Stimulated activated CD8-positive, alpha-beta memory T cell treated with anti-CD3 and anti-CD28 coated beads, Interleukin-12 subunit alpha, Interleukin-12 subunit beta, amount 100 ng/mL, for 24 hours (primary cell): ENCODE measurements around the gene GAREM2.

ENCODE experiments used
- DNase-seq: peaks from one replicate; pipeline ENCODE4 v3.0.0-alpha.2; 2020; ENCODE audit errors: extremely low read depth

GAREM2 gene

GRCh38 chr2:26237868-26238267, 65.0 kb downstream of the GAREM2 start:
- no peak for DNase-seq

DNA sequence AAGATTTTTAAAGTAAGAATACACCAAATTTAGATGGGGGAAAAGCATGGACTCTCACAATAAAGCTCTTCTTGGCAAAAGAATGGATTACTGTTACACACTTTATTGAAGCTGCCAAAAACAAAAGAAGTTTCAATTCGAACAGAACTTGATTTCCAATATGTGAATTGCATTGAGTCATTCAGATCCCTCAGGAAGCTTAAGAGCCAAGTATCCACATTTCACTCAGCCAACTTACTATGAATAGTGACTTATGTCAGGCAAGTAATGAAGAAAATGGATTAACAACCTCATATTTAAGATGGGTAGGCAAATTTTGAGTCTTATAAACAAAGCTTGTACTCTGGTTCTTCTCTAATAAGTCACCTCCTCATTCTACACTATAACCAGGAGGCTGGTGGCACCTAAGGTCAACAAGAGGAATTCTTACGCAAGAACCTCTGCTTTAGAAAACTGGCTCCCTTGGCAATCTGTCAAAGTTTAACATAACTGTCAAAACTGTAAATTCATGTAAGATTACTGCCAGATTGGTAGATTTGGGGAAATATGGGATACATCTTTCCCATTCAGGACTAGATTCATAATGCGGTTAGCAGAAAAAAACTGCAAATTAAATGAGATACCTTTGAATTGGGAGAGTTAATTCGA, 65.5 kb downstream of the GAREM2 start:
- no peak for DNase-seq
